T1000 (cell line): ENCODE data around the gene AUTS2.

Experiments
- DNase-seq: peaks from one replicate; lab custom pipeline; 2025; ENCODE audit warnings: mixed read lengths; lab: John Stamatoyannopoulos, UW

AUTS2 gene

GRCh38 chr7:70777251-70777650 is 1179.0 kb downstream of the AUTS2 start:
- DNase-seq: no peak

DNA sequence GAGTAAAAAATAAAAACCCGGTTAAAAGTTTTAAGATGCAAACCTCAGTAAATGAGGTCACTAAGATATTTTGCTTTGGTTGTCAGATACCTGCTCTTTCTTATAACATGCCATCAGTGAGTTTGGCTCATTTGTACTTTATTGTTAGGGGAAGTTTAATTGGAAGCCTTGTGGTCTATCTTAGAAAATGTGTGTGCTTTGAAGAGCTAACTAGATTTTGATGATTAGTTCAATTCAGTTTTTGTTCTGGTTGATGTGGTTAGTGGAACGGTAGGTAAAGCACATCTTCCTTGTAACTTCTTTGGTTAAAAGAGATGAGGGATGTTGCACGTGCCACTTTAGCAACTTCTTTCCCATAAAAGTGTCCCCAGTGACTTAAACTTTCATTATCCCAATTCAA is 1180.3 kb downstream of the AUTS2 start:
- DNase-seq: no peak

GRCh38 chr7:70779321-70779720 is 1181.0 kb downstream of the AUTS2 start:
- no peak for DNase-seq

GRCh38 chr7:70781922-70782311 is 1183.6 kb downstream of the AUTS2 start:
- DNase-seq: no peak

DNA sequence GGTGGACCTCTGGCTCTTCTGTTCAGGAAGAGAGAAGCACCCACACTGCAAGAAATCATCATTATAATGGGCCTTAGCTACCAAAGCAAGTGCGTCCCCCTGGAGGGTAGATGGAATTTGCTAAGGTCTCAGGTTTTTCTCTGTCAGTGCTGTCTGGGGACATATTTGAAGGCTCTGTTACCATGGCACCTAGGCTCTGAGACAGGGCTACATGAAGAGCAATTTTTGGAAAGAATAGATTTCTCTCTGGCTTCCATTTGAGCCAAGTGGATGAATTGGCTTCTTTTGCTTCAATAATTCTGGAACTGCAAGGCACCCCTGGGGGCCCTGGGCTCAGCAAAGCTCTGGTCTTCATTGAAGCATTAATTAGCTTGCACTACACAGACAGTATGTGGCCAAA is 1184.5 kb downstream of the AUTS2 start:
- no peak for DNase-seq

DNA sequence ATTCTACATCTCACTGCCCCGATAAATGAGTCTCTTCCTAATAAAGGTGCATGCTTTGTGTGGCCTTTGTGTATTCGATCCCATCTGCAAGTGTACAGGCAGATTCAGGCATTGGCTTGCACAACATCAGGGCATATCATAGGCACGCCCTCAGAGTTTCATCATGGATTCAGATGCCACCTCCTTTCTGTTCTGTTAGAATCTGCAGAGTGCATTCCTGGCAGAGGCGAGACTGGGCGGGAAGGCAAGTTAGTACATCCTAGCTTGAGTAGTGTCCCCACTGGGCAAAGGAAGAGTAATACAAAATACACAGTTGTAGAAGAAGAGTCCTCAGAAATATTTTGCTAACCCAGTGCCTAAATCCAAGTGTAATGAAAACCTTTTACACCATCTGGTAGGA is 1187.2 kb downstream of the AUTS2 start:
- DNase-seq: no peak

DNA sequence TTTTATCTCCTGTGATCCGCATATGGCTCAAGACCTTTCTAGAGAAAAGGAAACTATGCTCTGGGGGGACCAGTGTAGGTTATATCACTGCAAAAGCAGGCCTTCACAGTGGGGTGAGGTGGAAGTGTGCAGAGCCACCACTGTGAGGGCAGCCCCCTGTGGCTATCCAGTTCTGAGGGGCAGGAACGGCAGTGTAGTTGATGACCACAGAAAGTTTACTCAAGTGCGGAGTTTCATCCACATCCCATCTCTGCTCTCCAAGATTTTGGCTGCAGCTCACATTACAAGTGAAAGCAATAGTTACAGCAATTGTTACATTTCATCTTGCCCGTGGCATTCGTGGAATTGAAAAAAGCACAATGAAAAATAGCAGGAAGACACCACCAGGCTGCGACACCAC is 1187.8 kb downstream of the AUTS2 start:
- no peak for DNase-seq

DNA sequence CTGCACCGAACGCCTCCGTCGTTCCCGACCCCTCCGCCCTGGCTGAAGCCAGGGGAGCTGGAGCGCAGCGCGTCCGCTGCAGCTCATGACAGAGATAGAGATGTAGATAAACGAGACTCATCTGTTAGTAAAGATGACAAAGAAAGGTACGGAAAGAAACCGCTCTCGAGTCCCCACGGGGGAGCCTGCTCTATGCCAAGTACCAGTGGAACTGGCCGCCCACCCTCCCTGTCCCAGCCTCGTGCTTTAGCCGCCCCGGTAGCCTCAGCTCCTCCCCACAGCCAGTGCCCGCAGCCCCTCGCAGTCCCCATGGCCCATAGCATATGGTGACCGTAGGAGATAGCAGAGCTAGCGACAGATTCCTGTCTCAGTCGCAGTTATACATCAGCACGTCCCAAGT is 1189.0 kb downstream of the AUTS2 start:
- no peak for DNase-seq

- no peak for DNase-seq
These were observed 1189.5 kb downstream of the AUTS2 start for GRCh38 chr7:70787771-70788170.

- DNase-seq: no peak
These were observed 1190.0 kb downstream of the AUTS2 start for GRCh38 chr7:70788276-70788675.

GRCh38 chr7:70789481-70790214 is 1191.4 kb downstream of the AUTS2 start:
- DNase-seq: no peak

GRCh38 chr7:70790215-70791073 is 1192.2 kb downstream of the AUTS2 start:
- no peak for DNase-seq

DNA sequence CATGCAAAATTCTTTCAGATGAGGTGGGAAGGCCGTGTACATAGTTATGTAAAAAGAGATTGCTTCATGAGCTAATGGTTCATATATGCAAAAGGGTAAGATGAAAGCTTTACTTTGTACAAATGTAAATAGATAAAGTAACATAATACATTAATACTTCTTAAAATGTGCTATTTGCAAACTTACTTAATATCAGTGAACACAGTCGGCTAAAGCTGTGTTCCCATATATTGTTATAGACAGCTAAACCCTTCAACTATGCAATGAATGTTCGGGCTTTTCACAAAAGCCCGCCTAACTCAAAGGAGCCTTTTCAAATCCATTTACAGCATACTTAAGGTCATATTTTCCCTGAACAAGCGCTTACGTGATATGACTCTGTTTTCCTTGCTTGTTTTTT is 1193.1 kb downstream of the AUTS2 start:
- DNase-seq: no peak

DNA sequence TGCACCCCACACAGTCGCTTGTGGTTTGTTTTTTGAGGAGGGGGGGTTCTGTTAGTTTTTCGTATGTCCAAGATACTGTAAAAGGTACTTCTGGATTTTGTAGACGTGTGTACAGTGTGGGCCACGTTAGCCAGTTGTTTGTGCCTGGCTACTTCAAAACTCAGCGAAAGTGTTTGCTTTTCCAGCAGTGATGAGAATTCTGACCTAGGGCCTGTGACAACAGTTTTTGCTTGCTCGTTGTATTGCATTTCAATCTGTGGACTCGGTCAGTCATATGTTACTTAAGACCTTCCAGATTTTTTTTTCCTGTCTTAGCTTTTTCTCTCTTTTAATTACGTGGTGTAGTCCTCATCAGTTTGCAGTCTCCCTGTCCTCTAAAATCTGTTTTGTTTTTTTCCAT is 1194.8 kb downstream of the AUTS2 start:
- DNase-seq: no peak

GRCh38 chr7:70793821-70794220 is 1195.5 kb downstream of the AUTS2 start:
- DNase-seq: no peak

GRCh38 chr7:70794962-70795361 is 1196.7 kb downstream of the AUTS2 start:
- DNase-seq: no peak

GRCh38 chr7:70795948-70796347 is 1197.7 kb downstream of the AUTS2 start:
- no peak for DNase-seq

DNA sequence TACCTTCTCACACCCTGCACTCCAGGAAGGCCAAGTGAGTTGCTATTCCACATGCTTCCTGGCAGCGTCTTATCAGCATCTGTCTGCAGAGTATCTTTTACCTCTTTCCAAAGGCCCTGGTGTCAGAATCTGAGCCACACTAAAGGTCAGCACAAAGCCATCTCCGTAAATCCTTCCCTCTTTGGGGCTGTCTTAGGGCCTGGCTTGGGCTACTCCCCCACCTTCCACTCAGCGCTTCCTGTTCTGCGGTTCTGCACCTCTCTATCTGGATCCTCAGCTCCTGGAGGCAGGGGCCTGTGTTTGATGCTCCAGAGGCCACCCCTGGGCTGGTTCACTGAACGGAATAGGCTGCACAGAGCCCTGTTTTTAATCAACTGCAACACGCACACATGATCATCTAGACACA is 1198.8 kb downstream of the AUTS2 start:
- no peak for DNase-seq

- DNase-seq: no peak
These were observed 1201.6 kb downstream of the AUTS2 start for GRCh38 chr7:70799841-70800405.

- no peak for DNase-seq
These were observed 1207.1 kb downstream of the AUTS2 start for GRCh38 chr7:70805360-70805759.

DNA sequence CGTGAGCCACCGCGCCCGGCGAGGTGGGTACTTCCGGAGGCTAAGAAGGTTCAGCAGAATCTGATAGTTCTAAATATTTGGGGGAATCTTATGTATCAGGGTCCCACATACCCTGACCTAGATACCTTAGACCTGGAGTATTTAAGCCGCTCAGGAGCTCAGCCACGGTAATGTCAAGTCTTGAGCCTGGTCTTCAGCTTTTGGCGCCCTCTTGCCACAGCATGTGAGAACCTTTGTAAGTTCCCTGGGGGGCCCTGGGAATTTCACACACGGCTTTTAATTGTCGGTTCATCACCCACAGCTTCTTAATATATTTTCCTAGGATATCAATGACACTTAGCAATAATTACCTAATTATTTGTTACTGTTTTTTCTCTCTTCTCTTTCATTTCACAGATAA is 1209.4 kb downstream of the AUTS2 start:
- DNase-seq: no peak

DNA sequence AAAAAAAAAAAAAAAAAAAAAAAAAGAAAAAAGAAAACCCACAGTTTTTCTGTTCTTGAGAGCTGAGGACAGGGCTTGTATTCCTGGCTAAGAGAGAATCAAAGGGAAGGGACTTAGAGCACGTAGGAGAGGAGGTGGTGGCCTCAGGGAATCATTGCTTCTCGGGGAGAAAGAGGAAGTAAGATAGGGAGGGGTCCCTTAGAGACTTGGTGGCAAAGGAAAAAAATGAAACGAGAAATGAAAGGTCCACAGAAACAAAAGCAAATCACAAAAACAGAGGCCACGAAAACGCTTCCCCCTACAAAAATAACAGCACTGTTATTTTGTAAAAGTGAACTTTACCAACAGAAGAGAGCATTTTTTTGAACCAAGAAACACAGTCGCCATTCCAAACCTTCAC is 1210.6 kb downstream of the AUTS2 start:
- no peak for DNase-seq

GRCh38 chr7:70810558-70811139 is 1212.4 kb downstream of the AUTS2 start:
- DNase-seq: no peak
